Thyroid gland (tissue), 4 donors: Measurements from ENCODE around the gene ZNF493. TPM values are rescaled to one million over a fixed set of nuclear protein-coding genes. Genes with fewer than 3 reads are reported as not detected.
A peak's percentile ranks its signal among the peaks of the same experiment; 100 is the strongest.

Source experiments
- DNase-seq, 2 donors: peaks; one replicate each; pipeline ENCODE4 v3.0.0-alpha.2; 2019
- H3K27ac ChIP-seq, 3 donors: fragments of 200-600 bp; sonication (generic); 1 replicate in 2 of 3; 2 replicates in 1 of 3; pipeline ENCODE4 v1.5.1; 2016 to 2019; ENCODE audit warnings: mild to moderate bottlenecking in 1 of 3, moderate library complexity in 1 of 3
- H3K27me3 ChIP-seq: fragments of 200-600 bp; sonication (generic); one replicate; pipeline ENCODE4 v1.5.1; 2019
- H3K36me3 ChIP-seq, 2 donors: fragments of 200-600 bp; sonication (generic); one replicate each; pipeline ENCODE4 v1.5.1; 2016 to 2019
- H3K4me1 ChIP-seq, 2 donors: fragments of 200-600 bp; sonication (generic); one replicate each; pipeline ENCODE4 v1.5.1; 2017 to 2019
- H3K4me3 ChIP-seq, 3 donors: fragments of 200-600 bp; sonication (generic); replicated peaks in 1 of 3; 1 replicate in 2 of 3; 2 replicates in 1 of 3; pipeline ENCODE4 v1.5.1; 2016; ENCODE audit warnings: mild to moderate bottlenecking in 1 of 3
- H3K9me3 ChIP-seq: fragments of 200-600 bp; sonication (generic); one replicate; pipeline ENCODE4 v1.5.1; 2017
- POLR2A ChIP-seq, 2 donors: fragments of 450-650 bp; IDR thresholded peaks; one replicate each; pipeline ENCODE4 v1.6.1; 2017; ENCODE audit warnings: antibody characterized with exemption in 2 of 2, mild to moderate bottlenecking in 2 of 2, moderate library complexity in 1 of 2
- WGBS, 2 donors: methylation state at CpG; one replicate each; pipeline ENCODE4 v1.1.5; 2017; 5-methylcytosine and 5-hydroxymethylcytosine counted together
- intact Hi-C: fragments of 100-400 bp; cut with DNase I; formaldehyde crosslinking; loops from one replicate; pipeline ENCODE4 v1.15.1; 2023
- total RNA-seq, 4 donors: library from RNA; depleted of rRNA; stranded (reverse); fragments of >200 nt; gene quantifications; one replicate each; pipeline ENCODE4 v1.2.3, GENCODE V29; 2016
- TF ChIP-seq, protein P1 (sequence below), 6 experiments: fragments of 200-600 bp in 3 of 6; fragments of 450-650 bp in 3 of 6; sonication (generic) in 3 of 6; IDR thresholded peaks; one replicate each; pipeline ENCODE4 v1.5.1; 2016 to 2019; ENCODE audit warnings: antibody characterized with exemption in 6 of 6, mild to moderate bottlenecking in 2 of 6, inconsistent platforms in 1 of 6, moderate library complexity in 1 of 6

The ZNF493 gene
- total RNA-seq, 4 donors from 2014 or later, result 65.7 to 92.3 (median 77.8) TPM

DNA sequence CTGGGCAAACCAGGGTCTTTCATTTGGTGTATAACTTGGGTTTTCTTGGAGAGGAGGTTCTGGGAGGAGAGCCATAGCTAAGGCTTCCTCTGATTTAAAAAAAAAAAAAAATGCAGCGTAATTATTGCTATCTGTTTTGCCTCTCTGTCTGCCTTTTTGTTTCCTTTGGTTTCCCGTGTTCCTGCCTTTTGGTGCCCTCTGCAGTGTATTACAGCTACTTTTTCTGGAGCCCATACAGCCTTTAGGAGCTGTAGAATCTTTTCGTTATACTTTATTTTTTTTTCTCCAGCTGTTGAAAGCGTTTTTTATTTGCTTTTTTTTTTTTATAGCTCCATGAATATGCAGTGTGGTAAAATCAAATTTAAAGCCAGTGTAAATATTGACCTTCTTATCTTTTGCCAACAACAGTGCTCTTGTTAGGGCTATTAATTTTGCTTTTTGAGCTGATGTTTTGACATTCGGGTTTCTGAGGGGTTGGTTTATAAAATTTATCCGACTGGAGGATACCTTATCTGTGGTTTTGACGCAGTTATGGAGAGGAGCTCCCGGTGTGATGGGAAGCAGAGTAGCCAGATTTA lies 38.1 kb downstream of the ZNF493 start:
- no peak overlapping the region for H3K27ac ChIP-seq
- H3K36me3 ChIP-seq, result no peaks in the 10 kb centered on the region
- 83% methylated on average over 8 of the region's 8 CpGs for WGBS, 2 donors
- H3K9me3 ChIP-seq, result no peaks in the 10 kb centered on the region
- no peak for DNase-seq
- intact Hi-C loops, result no loop called here
- TF ChIP-seq, protein P1, sequence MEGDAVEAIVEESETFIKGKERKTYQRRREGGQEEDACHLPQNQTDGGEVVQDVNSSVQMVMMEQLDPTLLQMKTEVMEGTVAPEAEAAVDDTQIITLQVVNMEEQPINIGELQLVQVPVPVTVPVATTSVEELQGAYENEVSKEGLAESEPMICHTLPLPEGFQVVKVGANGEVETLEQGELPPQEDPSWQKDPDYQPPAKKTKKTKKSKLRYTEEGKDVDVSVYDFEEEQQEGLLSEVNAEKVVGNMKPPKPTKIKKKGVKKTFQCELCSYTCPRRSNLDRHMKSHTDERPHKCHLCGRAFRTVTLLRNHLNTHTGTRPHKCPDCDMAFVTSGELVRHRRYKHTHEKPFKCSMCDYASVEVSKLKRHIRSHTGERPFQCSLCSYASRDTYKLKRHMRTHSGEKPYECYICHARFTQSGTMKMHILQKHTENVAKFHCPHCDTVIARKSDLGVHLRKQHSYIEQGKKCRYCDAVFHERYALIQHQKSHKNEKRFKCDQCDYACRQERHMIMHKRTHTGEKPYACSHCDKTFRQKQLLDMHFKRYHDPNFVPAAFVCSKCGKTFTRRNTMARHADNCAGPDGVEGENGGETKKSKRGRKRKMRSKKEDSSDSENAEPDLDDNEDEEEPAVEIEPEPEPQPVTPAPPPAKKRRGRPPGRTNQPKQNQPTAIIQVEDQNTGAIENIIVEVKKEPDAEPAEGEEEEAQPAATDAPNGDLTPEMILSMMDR (IDR thresholded peaks at IDR 0.05), result no peak
- TF ChIP-seq POLR2A (IDR thresholded peaks at IDR 0.05), result no peak
- H3K4me3 ChIP-seq, result no peak overlapping the region
- no peaks in the 10 kb centered on the region for H3K27me3 ChIP-seq
- no peaks in the 10 kb centered on the region for H3K4me1 ChIP-seq

DNA sequence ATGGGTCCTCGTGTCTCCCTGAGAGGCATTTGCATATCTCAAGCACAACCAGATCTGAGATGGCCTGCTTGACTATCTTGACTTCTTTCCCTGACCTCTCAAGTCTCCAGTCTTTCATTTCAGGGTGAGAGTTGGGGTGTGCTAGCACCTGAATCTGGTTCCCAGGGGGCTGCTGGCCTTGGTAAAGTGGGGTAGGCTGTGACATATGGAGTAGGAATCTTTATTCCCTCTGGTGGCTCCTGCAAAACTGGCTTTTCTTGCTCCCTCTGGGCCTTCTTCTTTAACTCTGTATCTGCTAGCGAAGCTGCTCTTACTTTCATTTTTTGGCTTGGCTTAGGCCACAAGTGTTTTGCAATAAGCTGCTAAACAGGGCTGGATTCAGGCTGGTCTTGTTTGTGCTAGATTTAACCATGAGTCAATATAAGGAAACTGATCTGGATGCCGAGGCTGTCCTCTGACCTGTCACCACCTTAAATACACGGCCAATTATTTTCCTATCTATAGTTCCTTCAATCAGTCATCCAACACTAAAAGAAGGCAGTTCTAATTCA lies 42.3 kb downstream of the ZNF493 start:
- peak overlapping the region in 2 of 3 donors; percentile 10 to 41 for H3K27ac ChIP-seq
- WGBS, 2 donors, result 47 to 77% methylated on average over 4 of the region's 4 CpGs
- no peaks in the 10 kb centered on the region for H3K4me1 ChIP-seq
- H3K4me3 ChIP-seq, result no peak overlapping the region
- H3K9me3 ChIP-seq, result no peaks in the 10 kb centered on the region
- TF ChIP-seq, protein P1 (IDR thresholded peaks at IDR 0.05), result no peak
- TF ChIP-seq POLR2A (IDR thresholded peaks at IDR 0.05), result no peak
- DNase-seq, result peak in 1 of 2 donors; percentile 11
- H3K27me3 ChIP-seq, result no peaks in the 10 kb centered on the region
- intact Hi-C loops, result no loop called here
- H3K36me3 ChIP-seq, result no peaks in the 10 kb centered on the region

DNA sequence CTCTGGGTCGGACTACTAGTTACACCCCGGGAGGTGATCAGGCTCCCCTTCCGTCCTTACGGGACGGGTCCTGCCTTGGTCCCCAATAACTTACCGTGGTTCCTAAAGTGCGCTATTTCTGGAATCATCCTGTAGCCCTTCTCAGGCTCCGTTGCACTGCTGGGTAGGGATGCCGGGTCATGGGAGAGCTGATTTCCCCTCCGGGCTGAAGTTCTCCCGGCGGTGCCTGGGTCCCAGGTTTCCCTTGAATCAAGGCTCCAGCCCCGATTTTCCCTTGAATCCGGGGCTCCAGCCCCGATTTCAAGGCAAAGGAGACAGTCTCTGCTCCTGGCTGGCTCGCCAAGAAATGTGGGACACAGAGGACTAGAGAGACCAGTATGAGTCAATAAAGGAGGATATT lies 43.4 kb downstream of the ZNF493 start:
- Histone ChIP-seq H3K4me1 (no peaks in the 10 kb centered on the region), H3K36me3 (no peaks in the 10 kb centered on the region), H3K4me3 (no peak overlapping the region), H3K9me3 (no peaks in the 10 kb centered on the region), H3K27ac (no peak overlapping the region), H3K27me3 (no peaks in the 10 kb centered on the region)
- DNase-seq, result no peak
- 93 to 95% methylated on average over 16 of the region's 16 CpGs for WGBS, 2 donors
- no peak for TF ChIP-seq POLR2A (IDR thresholded peaks at IDR 0.05)
- TF ChIP-seq, protein P1 (IDR thresholded peaks at IDR 0.05), result no peak
- intact Hi-C loops, result no loop called here

GRCh38 chr19:21451187-21451586 lies 54.3 kb downstream of the ZNF493 start:
- H3K9me3 ChIP-seq, result no peaks in the 10 kb centered on the region
- no peaks in the 10 kb centered on the region for H3K36me3 ChIP-seq
- WGBS, 2 donors, result 90 to 93% methylated on average over 3 of the region's 3 CpGs
- H3K4me1 ChIP-seq, result no peaks in the 10 kb centered on the region
- intact Hi-C loops, result no loop called here
- no peak for DNase-seq
- TF ChIP-seq, protein P1 (IDR thresholded peaks at IDR 0.05), result no peak
- no peak overlapping the region for H3K27ac ChIP-seq
- no peaks in the 10 kb centered on the region for H3K27me3 ChIP-seq
- H3K4me3 ChIP-seq, result no peak overlapping the region

- H3K4me1 ChIP-seq, result no peaks in the 10 kb centered on the region
- intact Hi-C loops, result no loop called here
- H3K27ac ChIP-seq, result no peak overlapping the region
- TF ChIP-seq, protein P1 (IDR thresholded peaks at IDR 0.05), result no peak
- TF ChIP-seq POLR2A (IDR thresholded peaks at IDR 0.05), result no peak
- no peaks in the 10 kb centered on the region for H3K27me3 ChIP-seq
- H3K36me3 ChIP-seq, result no peaks in the 10 kb centered on the region
- 94 to 98% methylated on average over 3 of the region's 3 CpGs for WGBS, 2 donors
- H3K4me3 ChIP-seq, result no peak overlapping the region
- no peaks in the 10 kb centered on the region for H3K9me3 ChIP-seq
- no peak for DNase-seq
These were observed 58.0 kb downstream of the ZNF493 start for GRCh38 chr19:21454901-21455300.
